Breast epithelium (tissue), 4 donors: Measurements from ENCODE around the gene UTP15. TPM values are rescaled to one million over a fixed set of nuclear protein-coding genes. Genes with fewer than 3 reads are reported as not detected.

Source experiments
- DNase-seq, 2 donors: peaks; one replicate each; pipeline ENCODE4 v3.0.0-alpha.2; 2019; ENCODE audit warnings: low spot score in 2 of 2
- H3K27ac ChIP-seq, 2 donors: fragments of 200-600 bp; sonication (generic) in 1 of 2; one replicate each; pipeline ENCODE4 v1.5.1; 2016 to 2019; ENCODE audit warnings: mild to moderate bottlenecking in 1 of 2
- H3K27me3 ChIP-seq, 2 donors: fragments of 200-600 bp; sonication (generic) in 1 of 2; one replicate each; pipeline versions ENCODE4 v1.5.1 to v1.6.0; 2017 to 2019; ENCODE audit warnings: control low read depth in 1 of 2, mild to moderate bottlenecking in 1 of 2
- H3K36me3 ChIP-seq: fragments of 200-600 bp; one replicate; pipeline ENCODE4 v1.5.1; 2019
- H3K4me1 ChIP-seq, 2 donors: fragments of 200-600 bp; sonication (generic); one replicate each; pipeline ENCODE4 v1.5.1; 2016 to 2019; ENCODE audit warnings: control low read depth in 1 of 2
- H3K4me3 ChIP-seq, 3 donors: fragments of 200-600 bp; sonication (generic); 1 replicate in 2 of 3; 2 replicates in 1 of 3; pipeline ENCODE4 v1.5.1; 2016 to 2019; ENCODE audit warnings: mild to moderate bottlenecking in 3 of 3, moderate library complexity in 2 of 3
- H3K9me3 ChIP-seq, 2 donors: fragments of 200-600 bp; sonication (generic) in 1 of 2; one replicate each; pipeline ENCODE4 v1.5.1; 2016 to 2019; ENCODE audit warnings: control low read depth in 1 of 2
- POLR2A ChIP-seq: fragments of 450-650 bp; IDR thresholded peaks from one replicate; pipeline ENCODE4 v1.6.1; 2016; ENCODE audit warnings: antibody characterized with exemption, mild to moderate bottlenecking, moderate library complexity
- POLR2AphosphoS5 ChIP-seq, 3 donors: sonication (generic); formaldehyde crosslinking; IDR thresholded peaks; one replicate each; pipeline ENCODE4 v1.6.1; 2017; ENCODE audit warnings: antibody characterized with exemption in 3 of 3
- intact Hi-C: fragments of 100-400 bp; cut with DNase I; formaldehyde crosslinking; loops from one replicate; pipeline ENCODE4 v1.15.1; 2023; ENCODE audit warnings: low total_unique reads
- total RNA-seq, 3 donors: library from RNA; depleted of rRNA; stranded (reverse); fragments of >200 nt; gene quantifications; one replicate each; pipeline ENCODE4 v1.1.0, GENCODE V29; 2016
- TF ChIP-seq, protein P1 (sequence below), 3 donors: fragments of 450-650 bp; IDR thresholded peaks; one replicate each; pipeline ENCODE4 v1.5.1; 2016 to 2017; ENCODE audit warnings: antibody characterized with exemption in 3 of 3, mild to moderate bottlenecking in 3 of 3, moderate library complexity in 3 of 3

UTP15 gene, protein sequence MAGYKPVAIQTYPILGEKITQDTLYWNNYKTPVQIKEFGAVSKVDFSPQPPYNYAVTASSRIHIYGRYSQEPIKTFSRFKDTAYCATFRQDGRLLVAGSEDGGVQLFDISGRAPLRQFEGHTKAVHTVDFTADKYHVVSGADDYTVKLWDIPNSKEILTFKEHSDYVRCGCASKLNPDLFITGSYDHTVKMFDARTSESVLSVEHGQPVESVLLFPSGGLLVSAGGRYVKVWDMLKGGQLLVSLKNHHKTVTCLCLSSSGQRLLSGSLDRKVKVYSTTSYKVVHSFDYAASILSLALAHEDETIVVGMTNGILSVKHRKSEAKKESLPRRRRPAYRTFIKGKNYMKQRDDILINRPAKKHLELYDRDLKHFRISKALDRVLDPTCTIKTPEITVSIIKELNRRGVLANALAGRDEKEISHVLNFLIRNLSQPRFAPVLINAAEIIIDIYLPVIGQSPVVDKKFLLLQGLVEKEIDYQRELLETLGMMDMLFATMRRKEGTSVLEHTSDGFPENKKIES
- total RNA-seq, result 10 to 100 TPM; 38.7 to 61.6 (median 39.0) TPM

DNA sequence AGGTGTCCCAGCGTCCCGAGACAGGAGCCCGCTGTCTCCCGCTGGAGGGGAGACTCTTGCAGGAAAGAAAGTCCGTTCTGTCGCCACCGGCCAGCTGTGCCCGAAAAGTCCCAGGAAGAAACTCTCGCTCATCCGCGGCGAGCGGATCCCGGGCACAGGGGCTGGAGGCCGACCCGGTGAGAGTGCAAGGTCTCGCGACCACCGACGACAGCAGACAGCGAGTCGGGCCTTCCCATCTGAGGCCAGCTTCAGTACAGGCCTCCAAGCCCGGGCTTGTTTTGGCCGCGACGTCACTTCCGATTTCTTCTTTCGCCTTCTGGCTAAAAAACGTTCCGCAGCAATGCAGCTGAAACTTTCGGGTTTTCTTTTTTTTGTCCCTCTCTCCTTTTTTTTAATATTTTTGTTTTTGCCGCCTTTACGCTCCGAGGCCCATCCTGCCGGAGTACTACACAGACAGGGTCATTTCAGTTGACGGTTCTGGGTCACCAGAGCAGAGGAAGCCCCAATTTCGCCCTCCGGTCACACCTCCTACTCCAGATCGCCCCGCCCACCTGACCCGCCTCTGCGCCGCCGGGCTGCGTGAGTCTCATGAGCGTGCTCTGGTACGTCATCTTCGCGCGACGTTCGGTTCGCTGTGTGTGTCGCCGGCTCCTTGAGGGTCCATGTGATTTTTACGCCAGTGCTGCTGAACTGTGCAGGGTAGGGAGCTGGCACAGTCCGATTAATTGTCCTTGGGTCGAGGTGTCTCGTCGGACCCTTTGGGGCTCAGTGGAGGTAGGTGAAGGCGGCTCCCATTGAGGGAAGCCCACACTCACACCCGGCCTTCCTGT is at the start of gene UTP15, which contains the start of gene ANKRA2:
Gene UTP15, plus strand, starts transcription at position 605 of the 830 bp plus-strand sequence. CDS start 1,602 bp downstream, outside the sequence.
Gene ANKRA2, minus strand, starts transcription at position 501 of the 830 bp plus-strand sequence. CDS start 2,758 bp downstream, outside the sequence.
- Histone ChIP-seq H3K4me3 (peak within 1 kb of the TSS; percentile 61 to 88 (median 72)), H3K27me3 (no peaks in the 10 kb centered on the region), H3K4me1 (peaks cover 0 to 10% of the 10 kb centered on the region in 2 donors), H3K36me3 (peaks cover 9% of the 10 kb centered on the region), H3K27ac (peak within 1 kb of the TSS; percentile 92 to 97), H3K9me3 (no peaks in the 10 kb centered on the region)
- peak; percentile 98 to 100 for DNase-seq
- intact Hi-C loops, result no loop called here
- TF ChIP-seq POLR2AphosphoS5 (IDR thresholded peaks at IDR 0.05) (peak; percentile 67 to 95 (median 83)), POLR2A (peak; percentile 58)
- TF ChIP-seq, protein P1, sequence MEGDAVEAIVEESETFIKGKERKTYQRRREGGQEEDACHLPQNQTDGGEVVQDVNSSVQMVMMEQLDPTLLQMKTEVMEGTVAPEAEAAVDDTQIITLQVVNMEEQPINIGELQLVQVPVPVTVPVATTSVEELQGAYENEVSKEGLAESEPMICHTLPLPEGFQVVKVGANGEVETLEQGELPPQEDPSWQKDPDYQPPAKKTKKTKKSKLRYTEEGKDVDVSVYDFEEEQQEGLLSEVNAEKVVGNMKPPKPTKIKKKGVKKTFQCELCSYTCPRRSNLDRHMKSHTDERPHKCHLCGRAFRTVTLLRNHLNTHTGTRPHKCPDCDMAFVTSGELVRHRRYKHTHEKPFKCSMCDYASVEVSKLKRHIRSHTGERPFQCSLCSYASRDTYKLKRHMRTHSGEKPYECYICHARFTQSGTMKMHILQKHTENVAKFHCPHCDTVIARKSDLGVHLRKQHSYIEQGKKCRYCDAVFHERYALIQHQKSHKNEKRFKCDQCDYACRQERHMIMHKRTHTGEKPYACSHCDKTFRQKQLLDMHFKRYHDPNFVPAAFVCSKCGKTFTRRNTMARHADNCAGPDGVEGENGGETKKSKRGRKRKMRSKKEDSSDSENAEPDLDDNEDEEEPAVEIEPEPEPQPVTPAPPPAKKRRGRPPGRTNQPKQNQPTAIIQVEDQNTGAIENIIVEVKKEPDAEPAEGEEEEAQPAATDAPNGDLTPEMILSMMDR (IDR thresholded peaks at IDR 0.05), result no peak

DNA sequence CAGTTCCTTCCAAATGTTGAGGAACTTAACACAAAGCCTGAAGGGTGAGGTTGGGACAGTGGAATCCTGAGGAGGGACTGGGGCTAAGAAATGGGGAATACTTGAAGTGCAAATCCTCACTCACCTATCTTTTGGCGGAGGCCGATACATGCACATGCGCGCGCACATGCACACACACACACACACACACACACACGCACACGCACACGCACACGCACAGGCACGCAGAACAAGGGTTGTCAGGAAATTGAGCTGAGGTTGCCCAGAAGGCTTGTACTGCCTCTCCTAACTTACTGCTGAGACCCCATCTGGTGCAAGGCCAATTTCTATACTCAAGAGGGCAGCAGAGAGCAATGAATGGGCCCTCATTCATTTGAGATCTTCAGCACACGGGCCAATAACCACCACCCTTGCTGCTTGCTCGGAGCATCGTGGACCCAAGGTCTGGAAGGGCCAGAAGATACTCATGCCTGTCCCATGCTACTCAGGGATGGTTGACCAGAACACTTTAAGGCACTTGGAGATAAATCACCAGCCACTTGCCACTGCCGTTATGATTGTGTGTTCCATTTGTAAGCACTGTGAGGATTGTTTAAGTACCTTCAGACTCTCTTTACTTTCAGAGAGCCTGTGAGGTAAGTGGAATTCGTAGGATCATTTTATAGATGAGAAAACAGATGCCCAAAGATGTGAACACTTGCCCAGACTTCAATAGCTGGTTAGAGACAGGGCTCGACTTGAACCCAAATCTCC is 45.8 kb upstream of the UTP15 start:
- intact Hi-C loops, result no loop called here
- DNase-seq, result peak in 1 of 2 donors; percentile 56

DNA sequence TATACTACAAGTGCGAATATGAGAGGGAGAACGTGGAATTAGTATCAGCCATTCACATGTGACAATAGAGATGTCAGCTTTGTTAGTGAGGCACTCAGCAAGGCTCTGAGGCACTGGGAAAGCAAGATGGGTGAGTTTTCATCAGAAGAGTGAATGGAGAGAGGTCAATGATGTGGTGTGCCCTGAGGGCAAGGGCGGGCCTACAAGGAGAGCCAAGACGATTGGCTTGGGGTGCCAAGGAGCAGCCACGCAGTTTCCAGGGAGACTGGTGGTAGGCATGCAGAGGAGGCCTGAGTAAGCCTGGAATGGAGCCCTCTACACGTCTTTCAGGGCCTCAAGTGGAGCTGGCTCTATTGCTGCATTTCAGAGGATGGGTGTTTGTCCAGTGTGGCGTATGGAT is 42.6 kb upstream of the UTP15 start:
- Histone ChIP-seq H3K4me3 (no peak overlapping the region), H3K27me3 (no peaks in the 10 kb centered on the region), H3K36me3 (no peaks in the 10 kb centered on the region), H3K4me1 (no peaks in the 10 kb centered on the region), H3K9me3 (no peaks in the 10 kb centered on the region), H3K27ac (peak overlapping the region; percentile 7 to 48)
- intact Hi-C loops, result no loop called here
- TF ChIP-seq, protein P1 (IDR thresholded peaks at IDR 0.05), result no peak
- TF ChIP-seq POLR2AphosphoS5 (IDR thresholded peaks at IDR 0.05), result no peak
- peak in 1 of 2 donors; percentile 50 for DNase-seq

More for the DNA sequence above, 45.8 kb upstream of the UTP15 start:
- no peaks in the 10 kb centered on the region for H3K27me3 ChIP-seq
- no peak overlapping the region for H3K27ac ChIP-seq
- no peak overlapping the region for H3K4me3 ChIP-seq
- H3K9me3 ChIP-seq, result no peaks in the 10 kb centered on the region
- no peaks in the 10 kb centered on the region for H3K36me3 ChIP-seq
- H3K4me1 ChIP-seq, result no peaks in the 10 kb centered on the region
- TF ChIP-seq, protein P1 (IDR thresholded peaks at IDR 0.05), result peak in 2 of 3 donors; percentile 79 to 82
- TF ChIP-seq POLR2AphosphoS5 (IDR thresholded peaks at IDR 0.05), result no peak
- no peak for TF ChIP-seq POLR2A

DNA sequence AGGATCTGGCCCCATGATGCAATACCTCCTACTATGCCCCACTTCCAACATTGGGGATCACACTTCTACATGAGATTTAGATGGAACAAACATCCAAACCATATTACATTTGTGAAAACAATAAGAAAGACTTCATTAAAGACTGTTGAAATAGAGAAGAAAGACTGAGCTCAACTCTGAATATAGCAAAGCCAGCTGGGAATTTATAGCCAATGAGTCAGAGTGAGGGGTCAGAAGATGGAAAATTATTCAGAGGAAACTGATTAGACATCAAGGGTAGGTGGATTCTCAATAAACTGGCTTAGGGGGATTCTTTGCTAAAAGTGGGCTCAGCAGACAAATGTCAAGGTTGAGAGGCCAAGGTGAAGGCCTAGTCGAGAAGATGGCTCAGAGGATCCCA is 41.7 kb upstream of the UTP15 start:
- no peak overlapping the region for H3K27ac ChIP-seq
- no peaks in the 10 kb centered on the region for H3K9me3 ChIP-seq
- H3K36me3 ChIP-seq, result no peaks in the 10 kb centered on the region
- H3K27me3 ChIP-seq, result no peaks in the 10 kb centered on the region
- intact Hi-C loops, result no loop called here
- no peak overlapping the region for H3K4me3 ChIP-seq
- TF ChIP-seq, protein P1 (IDR thresholded peaks at IDR 0.05), result no peak
- TF ChIP-seq POLR2A, result no peak
- TF ChIP-seq POLR2AphosphoS5 (IDR thresholded peaks at IDR 0.05), result no peak
- H3K4me1 ChIP-seq, result no peaks in the 10 kb centered on the region
- DNase-seq, result no peak
